ENCODE results near the gene MAPKAP1. TPM values are rescaled to one million over a fixed set of nuclear protein-coding genes. Genes with fewer than 3 reads are reported as not detected.

Gene MAPKAP1
- total RNA-seq, 4 donors from 2014 or later, result 46.7 to 63.0 (median 57.9) TPM

- DNase-seq (ENCODE audit: low spot score in 2 of 2), result no peak
- intact Hi-C loops (cut with DNase I; ENCODE audit: low total_unique reads), result no loop called here
- no peak overlapping the region for H3K4me3 ChIP-seq (ENCODE audit: low read depth, poor library complexity, severe bottlenecking)
- WGBS, 2 donors, result 79 to 85% methylated on average over 3 of the region's 3 CpGs
- TF ChIP-seq CTCF (IDR thresholded peaks at IDR 0.05) (no peak), POLR2A (IDR thresholded peaks at IDR 0.05) (no peak)
Observed at GRCh38 chr9:125431012-125431305, 276.0 kb downstream of the MAPKAP1 start.

DNA sequence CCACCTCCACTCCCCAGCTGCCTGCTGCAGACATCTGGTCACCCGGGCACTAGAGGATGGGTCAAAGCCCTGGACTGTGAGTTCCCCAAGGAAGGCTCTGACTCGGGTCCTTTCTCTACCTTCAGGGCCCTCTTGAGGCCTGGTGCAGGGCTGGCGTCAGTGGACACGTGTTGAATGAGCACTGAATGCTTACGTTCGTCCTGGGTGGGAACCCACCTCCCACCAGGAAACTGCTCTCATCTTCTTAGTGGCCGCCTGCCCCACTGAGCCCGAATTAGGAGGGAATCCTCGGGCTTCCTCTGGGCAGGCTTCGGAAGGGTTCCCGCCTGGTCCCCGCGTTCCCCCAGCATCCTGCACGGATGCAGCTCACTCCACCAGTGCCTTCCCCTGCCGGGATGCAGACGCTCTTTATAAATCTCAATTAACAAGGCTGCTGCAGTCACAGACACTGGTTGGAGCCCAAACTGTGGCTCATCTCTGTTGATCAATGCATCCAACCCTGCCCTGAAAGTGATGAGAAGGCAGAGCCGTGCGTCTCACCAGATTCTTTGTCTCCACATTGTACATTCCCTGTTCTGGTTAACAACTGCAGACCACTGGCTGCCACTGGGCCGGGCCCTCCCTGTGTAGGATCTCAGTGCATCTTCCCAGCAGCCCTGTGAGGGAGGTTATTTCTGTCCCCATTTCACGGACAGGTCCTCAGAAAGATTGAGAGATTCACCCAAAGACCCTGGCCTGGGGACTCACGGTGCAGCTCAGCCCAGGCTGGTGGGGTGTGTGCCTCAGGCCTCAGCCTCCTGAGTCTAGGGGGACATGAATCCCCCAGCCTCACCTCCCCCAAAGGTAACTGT is 276.6 kb downstream of the MAPKAP1 start:
- DNase-seq (ENCODE audit: low spot score in 2 of 2), result no peak
- no peak overlapping the region for H3K4me3 ChIP-seq (ENCODE audit: low read depth, poor library complexity, severe bottlenecking)
- whole genome bisulfite sequencing, 2 donors, result 83 to 86% methylated on average over 19 to 21 of the region's 21 CpGs
- intact Hi-C loops (cut with DNase I; ENCODE audit: low total_unique reads), result no loop called here
- TF ChIP-seq CTCF (IDR thresholded peaks at IDR 0.05) (no peak), POLR2A (IDR thresholded peaks at IDR 0.05) (no peak)

DNA sequence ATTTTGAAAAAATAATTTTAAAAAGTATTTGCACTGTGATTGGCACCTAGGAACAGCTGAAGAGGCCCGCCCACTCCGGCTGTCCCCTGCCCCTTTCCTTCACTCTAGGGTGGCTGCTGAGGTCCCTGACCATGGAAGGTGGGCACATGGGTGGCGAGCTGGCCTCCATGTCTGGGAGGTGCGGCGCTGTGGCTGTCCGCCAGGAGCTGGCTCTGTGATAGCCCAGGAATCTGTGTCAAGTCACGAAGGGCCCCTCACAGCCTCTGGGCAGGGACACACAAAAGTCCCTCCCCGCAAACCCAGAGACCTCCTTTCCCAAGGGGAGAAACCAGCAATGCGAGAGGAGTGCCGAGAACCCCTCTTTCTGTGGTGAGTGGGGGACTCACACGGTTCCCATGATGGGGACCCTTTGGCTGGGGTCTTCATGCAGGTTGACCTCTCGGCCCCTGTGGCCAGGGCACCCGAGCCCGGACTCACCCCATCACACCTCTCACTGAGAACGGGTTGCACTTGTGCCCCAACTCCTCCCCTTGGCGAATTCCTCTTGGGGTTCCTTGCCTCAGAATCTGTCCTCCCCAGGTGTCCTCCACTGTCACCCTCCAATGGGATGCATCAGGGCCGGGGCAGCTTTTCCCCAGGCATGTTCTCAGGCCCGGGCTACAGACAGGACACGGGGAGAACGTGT is 277.4 kb downstream of the MAPKAP1 start:
- no peak for TF ChIP-seq CTCF (IDR thresholded peaks at IDR 0.05)
- no peak for DNase-seq (ENCODE audit: low spot score in 2 of 2)
- 86 to 92% methylated on average over 18 to 19 of the region's 20 CpGs for WGBS, 2 donors

DNA sequence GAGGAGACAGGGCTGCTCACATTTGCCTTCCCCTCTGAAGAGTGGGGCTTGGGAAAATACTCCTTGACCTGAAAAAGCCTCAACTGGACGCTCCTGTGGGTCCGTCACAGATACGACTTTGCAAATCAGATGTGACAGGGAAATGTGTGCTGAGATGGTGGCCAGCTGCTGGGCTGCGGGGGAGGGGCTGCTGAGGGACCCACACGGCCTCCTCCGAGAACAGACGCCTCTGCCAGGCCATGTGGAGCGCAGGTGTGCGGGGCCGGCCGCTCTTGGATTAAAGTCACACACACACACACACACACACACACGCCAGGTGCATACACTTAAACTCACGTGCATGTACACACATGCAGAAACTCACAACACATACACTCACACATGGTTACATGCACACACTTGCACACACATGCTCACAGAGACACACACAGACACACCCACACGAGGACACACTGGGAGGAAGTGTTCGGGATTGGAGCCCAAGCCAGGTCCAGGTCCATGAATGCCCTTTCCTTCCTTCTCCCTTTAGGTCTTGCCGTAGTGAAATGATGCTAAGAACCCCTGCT is 278.0 kb downstream of the MAPKAP1 start:
- DNase-seq (ENCODE audit: low spot score in 2 of 2), result no peak
- no peak overlapping the region for H3K4me3 ChIP-seq (ENCODE audit: low read depth, poor library complexity, severe bottlenecking)
- TF ChIP-seq CTCF (IDR thresholded peaks at IDR 0.05) (no peak), POLR2A (IDR thresholded peaks at IDR 0.05) (no peak)
- 58 to 66% methylated on average over 16 of the region's 16 CpGs for WGBS, 2 donors
- intact Hi-C loops (cut with DNase I; ENCODE audit: low total_unique reads), result no loop called here

More for the DNA sequence above, 277.4 kb downstream of the MAPKAP1 start:
- no peak overlapping the region for H3K4me3 ChIP-seq (ENCODE audit: low read depth, poor library complexity, severe bottlenecking)
- intact Hi-C loops (cut with DNase I; ENCODE audit: low total_unique reads), result no loop called here

DNA sequence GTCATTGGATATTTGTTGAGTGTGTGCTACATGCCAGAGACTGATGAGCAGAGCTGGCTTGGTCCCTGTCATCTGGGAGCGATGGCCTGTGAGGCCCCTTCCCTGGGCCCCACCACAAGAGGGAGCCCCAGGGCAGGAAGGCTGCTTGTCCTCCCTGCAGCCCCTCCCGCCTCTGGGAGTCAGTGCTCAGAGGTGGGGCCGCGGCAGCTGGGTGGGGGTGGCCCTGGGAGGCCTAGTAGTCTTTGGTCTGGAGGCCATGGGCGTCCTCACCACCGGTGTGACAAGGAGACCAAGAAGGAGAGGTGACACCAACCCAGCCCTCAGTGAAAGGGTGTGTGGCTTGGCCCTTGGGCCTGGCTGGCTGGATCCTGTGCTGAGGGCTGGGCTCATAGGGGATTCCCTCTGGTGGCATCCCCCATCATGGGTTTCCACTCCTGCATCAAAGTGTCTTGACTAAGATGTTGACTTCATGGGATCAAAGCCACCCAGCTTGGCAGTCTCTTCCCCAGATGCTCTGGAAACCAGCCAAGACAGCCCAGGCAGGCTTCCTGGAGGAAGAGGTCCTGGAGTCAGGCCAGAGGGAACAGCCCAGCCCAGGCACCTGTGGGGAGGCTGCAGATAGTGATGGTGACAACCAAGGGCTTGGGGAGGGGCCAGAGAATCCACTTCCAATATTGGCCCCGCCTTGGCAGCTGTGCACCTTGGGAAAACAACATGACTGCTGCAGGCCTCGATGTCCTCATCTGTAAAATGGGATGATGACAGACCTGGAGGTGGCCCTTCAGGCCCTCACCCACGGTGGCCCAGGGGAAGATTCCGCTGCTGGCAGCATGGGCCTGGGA is 278.7 kb downstream of the MAPKAP1 start:
- H3K4me3 ChIP-seq (ENCODE audit: low read depth, poor library complexity, severe bottlenecking), result no peak overlapping the region
- no peak for TF ChIP-seq CTCF (IDR thresholded peaks at IDR 0.05)
- WGBS, 2 donors, result 83 to 86% methylated on average over 8 to 10 of the region's 10 CpGs
- intact Hi-C loops (cut with DNase I; ENCODE audit: low total_unique reads), result no loop called here
- DNase-seq (ENCODE audit: low spot score in 2 of 2), result no peak
